Measurements from ENCODE around the gene MAP2K7. TPM values are rescaled to one million over a fixed set of nuclear protein-coding genes. Genes with fewer than 3 reads are reported as not detected.

The MAP2K7 gene
- total RNA-seq, 1 experiment from 2014 or later, result 54.0 TPM

DNA sequence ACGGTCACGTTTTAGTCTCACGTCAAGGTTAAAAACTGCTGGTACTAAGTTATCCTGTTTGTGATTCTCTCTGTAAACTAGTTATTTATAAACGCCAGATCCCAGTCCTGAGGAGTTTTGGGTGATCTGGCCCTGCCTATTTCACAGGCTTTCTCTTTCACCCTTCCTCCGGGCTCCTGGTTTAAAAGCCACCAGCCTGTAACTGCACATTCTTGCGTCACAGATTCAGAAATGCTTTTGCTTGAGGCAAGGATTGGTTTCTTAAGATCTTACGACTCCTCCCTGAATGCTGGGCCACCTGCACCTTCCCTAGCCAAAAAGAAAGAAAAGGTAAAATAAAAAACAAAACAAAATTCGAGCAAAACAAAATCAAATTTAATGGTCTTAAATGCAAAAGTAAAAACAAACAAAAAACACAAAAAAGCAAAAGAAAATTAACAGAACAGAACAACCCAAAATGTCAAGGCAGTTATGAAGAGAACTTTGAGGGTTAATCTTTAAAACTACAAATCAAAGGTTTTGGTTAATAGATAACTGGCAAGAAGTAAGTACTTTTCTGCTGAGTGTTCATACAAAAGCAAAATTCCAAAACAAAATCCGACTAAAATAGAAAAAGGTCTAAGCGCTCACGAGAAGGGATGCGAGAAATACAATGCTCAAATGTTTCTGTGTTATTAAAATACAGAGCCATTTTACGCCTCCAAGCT, 58.4 kb downstream of the MAP2K7 start:
- Histone ChIP-seq H4K20me1 (ENCODE audit: insufficient read depth) (peaks cover 19% of the 10 kb centered on the region; the same call in 1 of the 2 replicates), H3K4me1 (replicated peaks; ENCODE audit: insufficient read depth) (no peaks in the 10 kb centered on the region), H2AFZ (no peak overlapping the region), H3K27ac (no peak overlapping the region), H3F3A (ENCODE audit: insufficient read depth, low read depth) (peaks cover 31% of the 10 kb centered on the region), H3K79me2 (ENCODE audit: low read depth) (no peaks in the 10 kb centered on the region), H3K4me2 (no peak overlapping the region), H3K9me3 (ENCODE audit: insufficient read depth, low read depth) (no peaks in the 10 kb centered on the region), H3K27me3 (ENCODE audit: insufficient read depth, low read depth) (no peaks in the 10 kb centered on the region), H3K4me3 (no peak overlapping the region), H3K36me3 (ENCODE audit: low read depth) (peaks cover 17% of the 10 kb centered on the region), H3K9me2 (ENCODE audit: insufficient read depth) (no peaks in the 10 kb centered on the region)
- CTCF ChIA-PET, result no interaction called here
- POLR2A ChIA-PET (ENCODE audit: unreplicated experiment), result no interaction called here
- TF ChIP-seq EZH2 (IDR thresholded peaks at IDR 0.05; ENCODE audit: low read depth) (no peak), CTCF (conservative IDR thresholded peaks at IDR 0.05) (no peak)
- no TSS peak for BruUV-seq (replicated peaks)
- DNase-seq, result no peak
- intact Hi-C loops (cut with micrococcal nuclease; ENCODE audit: unreplicated experiment), result no loop called here

DNA sequence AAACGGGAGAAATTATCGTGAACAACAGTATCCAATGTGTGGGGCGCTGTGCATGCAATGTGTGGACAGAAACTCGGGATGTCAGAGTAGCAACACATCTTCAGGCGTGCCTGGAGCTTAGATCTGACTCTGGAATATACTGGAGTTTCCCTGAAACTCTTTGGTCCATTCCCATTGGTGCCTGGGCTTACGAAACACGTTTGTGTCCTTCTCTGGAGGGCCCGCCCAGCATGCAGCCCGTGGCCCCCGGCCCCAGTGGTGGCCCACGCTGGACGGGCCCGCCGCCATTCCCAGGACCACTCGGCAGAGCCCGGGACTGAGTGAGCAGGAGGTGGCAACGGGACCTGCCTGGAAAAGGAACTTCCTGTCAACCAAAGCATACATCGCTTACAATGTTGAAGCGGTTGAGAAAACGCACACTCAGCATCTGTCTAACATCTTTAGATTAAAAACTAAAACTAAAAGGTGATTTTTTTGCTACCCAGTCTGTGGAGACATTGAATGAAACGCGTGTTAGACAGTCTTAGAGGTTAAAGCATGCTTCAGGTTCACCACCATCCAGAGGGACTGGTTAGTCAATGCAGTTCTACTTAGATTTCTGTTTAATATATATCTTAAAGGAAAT, 59.1 kb downstream of the MAP2K7 start:
- CTCF ChIA-PET, result no interaction called here
- intact Hi-C loops (cut with micrococcal nuclease; ENCODE audit: unreplicated experiment), result no loop called here
- H3K4me2 ChIP-seq, result no peak overlapping the region
- POLR2A ChIA-PET (ENCODE audit: unreplicated experiment), result no interaction called here
- no peak for DNase-seq
- no peaks in the 10 kb centered on the region for H3K79me2 ChIP-seq (ENCODE audit: low read depth)
- BruUV-seq (replicated peaks), result no TSS peak
- no peak for TF ChIP-seq CTCF (conservative IDR thresholded peaks at IDR 0.05)
- no peak for TF ChIP-seq EZH2 (IDR thresholded peaks at IDR 0.05; ENCODE audit: low read depth)
- H3K27me3 ChIP-seq (ENCODE audit: insufficient read depth, low read depth), result no peaks in the 10 kb centered on the region
- no peaks in the 10 kb centered on the region for H3K9me3 ChIP-seq (ENCODE audit: insufficient read depth, low read depth)
- peaks cover 17% of the 10 kb centered on the region for H3K36me3 ChIP-seq (ENCODE audit: low read depth)
- peaks cover 31% of the 10 kb centered on the region for H3F3A ChIP-seq (ENCODE audit: insufficient read depth, low read depth)
- no peak overlapping the region for H3K4me3 ChIP-seq
- no peak overlapping the region for H3K27ac ChIP-seq
- no peaks in the 10 kb centered on the region for H3K4me1 ChIP-seq (replicated peaks; ENCODE audit: insufficient read depth)
- no peaks in the 10 kb centered on the region for H3K9me2 ChIP-seq (ENCODE audit: insufficient read depth)
- H4K20me1 ChIP-seq (ENCODE audit: insufficient read depth), result peaks cover 19% of the 10 kb centered on the region; the same call in 1 of the 2 replicates
- no peak overlapping the region for H2AFZ ChIP-seq

GRCh38 chr19:7963566-7963965, 59.9 kb downstream of the MAP2K7 start:
- intact Hi-C loops (cut with micrococcal nuclease; ENCODE audit: unreplicated experiment), result no loop called here
- H3K9me3 ChIP-seq (ENCODE audit: insufficient read depth, low read depth), result no peaks in the 10 kb centered on the region
- TF ChIP-seq EZH2 (IDR thresholded peaks at IDR 0.05; ENCODE audit: low read depth) (no peak), CTCF (conservative IDR thresholded peaks at IDR 0.05) (no peak)
- no peak overlapping the region for H3K4me3 ChIP-seq
- no TSS peak for BruUV-seq (replicated peaks)
- peaks cover 19% of the 10 kb centered on the region for H4K20me1 ChIP-seq (ENCODE audit: insufficient read depth)
- ChIA-PET CTCF (no interaction called here), POLR2A (ENCODE audit: unreplicated experiment) (interaction anchor here (0.6 kb wide), 1 partner anchor 869 kb away, joined by 3 read pairs; no protein-coding TSS in a partner anchor)
- H3K79me2 ChIP-seq (ENCODE audit: low read depth), result no peaks in the 10 kb centered on the region
- H3K4me1 ChIP-seq (replicated peaks; ENCODE audit: insufficient read depth), result no peaks in the 10 kb centered on the region
- H3K9me2 ChIP-seq (ENCODE audit: insufficient read depth), result no peaks in the 10 kb centered on the region
- H3F3A ChIP-seq (ENCODE audit: insufficient read depth, low read depth), result peaks cover 31% of the 10 kb centered on the region
- H3K27me3 ChIP-seq (ENCODE audit: insufficient read depth, low read depth), result no peaks in the 10 kb centered on the region
- H3K27ac ChIP-seq, result no peak overlapping the region
- no peak overlapping the region for H3K4me2 ChIP-seq
- H3K36me3 ChIP-seq (ENCODE audit: low read depth), result peaks cover 17% of the 10 kb centered on the region
- H2AFZ ChIP-seq, result no peak overlapping the region
- DNase-seq, result no peak

Other genes with a start within 250 kb of the MAP2K7 start
- not detected in 2 replicates for gene RETN, start 234.8 kb upstream of the MAP2K7 start, total RNA-seq (2021)
- not detected in 2 replicates for gene MCEMP1, start 226.8 kb upstream of the MAP2K7 start, total RNA-seq (2021)
- 81.2 and 103 TPM in 2 replicates for gene TRAPPC5, start 223.0 kb upstream of the MAP2K7 start, total RNA-seq (2021)
- gene FCER2, start 201.7 kb upstream of the MAP2K7 start, total RNA-seq (2021), result not detected in 2 replicates
- not detected in 2 replicates for gene CLEC4G, start 171.8 kb upstream of the MAP2K7 start, total RNA-seq (2021)
- not detected in 2 replicates for gene CD209, start 156.3 kb upstream of the MAP2K7 start, total RNA-seq (2021)
- not detected in 2 replicates for gene CLEC4M, start 140.6 kb upstream of the MAP2K7 start, total RNA-seq (2021)
- gene EVI5L, start 73.7 kb upstream of the MAP2K7 start, total RNA-seq (2021), result 13.1 and 19.2 TPM in 2 replicates
- gene PRR36, start 29.5 kb upstream of the MAP2K7 start, total RNA-seq (2021), result 12.9 and 20.3 TPM in 2 replicates
- gene LRRC8E, start 15.4 kb upstream of the MAP2K7 start, total RNA-seq (2021), result 24.1 and 24.4 TPM in 2 replicates
- 2.0 and 2.3 TPM in 2 replicates for gene TGFBR3L, start 11.0 kb downstream of the MAP2K7 start, total RNA-seq (2021)
- 37.5 and 42.1 TPM in 2 replicates for gene SNAPC2, start 16.5 kb downstream of the MAP2K7 start, total RNA-seq (2021)
- gene CTXN1, start 22.3 kb downstream of the MAP2K7 start, total RNA-seq (2021), result 54.5 and 71.2 TPM in 2 replicates
- gene TIMM44, start 39.8 kb downstream of the MAP2K7 start, total RNA-seq (2021), result 72.8 and 74.6 TPM in 2 replicates
- 101 and 108 TPM in 2 replicates for gene ELAVL1, start 101.8 kb downstream of the MAP2K7 start, total RNA-seq (2021)
- gene CCL25, start 148.9 kb downstream of the MAP2K7 start, total RNA-seq (2021), result not detected in 2 replicates
- 0.05 TPM in 1 of 2 replicates, not detected in the other for gene FBN3, start 245.7 kb downstream of the MAP2K7 start, total RNA-seq (2021)